SK-N-SH (cell line): ENCODE measurements around the gene INO80C. TPM values are rescaled to one million over a fixed set of nuclear protein-coding genes. Genes with fewer than 3 reads are reported as not detected.

ENCODE experiments used
- CTCF ChIA-PET: fragments of 300-600, 350-600 bp; formaldehyde crosslinking; extraction: SDS; loops from one replicate; lab custom pipeline; 2021; lab: Yijun Ruan, JAX
- POLR2A ChIA-PET: fragments of 350-600 bp; sonication (Branson Sonifier 250); formaldehyde crosslinking; extraction: SDS; loops from one replicate; lab custom pipeline; 2020; ENCODE audit warnings: antibody characterized with exemption, inconsistent platforms; lab: Yijun Ruan, JAX
- DNase-seq: peaks from one replicate; pipeline ENCODE4 v3.0.0; 2012
- H2AFZ ChIP-seq: fragments of 200-600 bp; sonication (generic); 2 replicates; pipeline ENCODE4 v1.8.1; 2016; ENCODE audit warnings: antibody characterized with exemption, mild to moderate bottlenecking, low read depth
- H3F3A ChIP-seq: fragments of 200-600 bp; sonication (generic); replicated peaks from 2 replicates; pipeline ENCODE3; 2016; ENCODE audit warnings: antibody characterized with exemption, mild to moderate bottlenecking; ENCODE audit not compliant: insufficient read depth
- H3K27ac ChIP-seq, 2 experiments: fragments of 200-500 bp in 1 of 2; fragments of 200-600 bp in 1 of 2; sonication (Bioruptor generic) in 1 of 2; sonication (generic), shearing (Covaris generic) in 1 of 2; 2 replicates each; pipeline versions ENCODE4 v1.5.1 to v1.6.1; 2014 to 2016; ENCODE audit warnings: low read depth in 2 of 2, inconsistent platforms in 1 of 2, low read length in 1 of 2, mild to moderate bottlenecking in 1 of 2, mixed read lengths in 1 of 2
- H3K27me3 ChIP-seq: fragments of 200-600 bp; sonication (generic), shearing (Covaris generic); 2 replicates; pipeline ENCODE4 v1.6.1; 2016; ENCODE audit warnings: mixed run types; ENCODE audit not compliant: insufficient read depth
- H3K36me3 ChIP-seq, 2 experiments: fragments of 200-500 bp in 1 of 2; fragments of 200-600 bp in 1 of 2; sonication (Bioruptor generic) in 1 of 2; sonication (generic) in 1 of 2; replicated peaks in 1 of 2; 2 replicates each; pipeline versions ENCODE3 to v1.5.1; 2014 to 2016; ENCODE audit warnings: low read length in 1 of 2, mild to moderate bottlenecking in 1 of 2; ENCODE audit not compliant: insufficient read depth in 2 of 2, control insufficient read depth in 1 of 2
- H3K4me1 ChIP-seq, 2 experiments: fragments of 200-500 bp in 1 of 2; fragments of 200-600 bp in 1 of 2; sonication (Bioruptor generic) in 1 of 2; sonication (generic), shearing (Covaris generic) in 1 of 2; 2 replicates each; pipeline versions ENCODE4 v1.5.1 to v1.6.1; 2014 to 2016; ENCODE audit warnings: low read depth in 1 of 2, low read length in 1 of 2, mixed run types in 1 of 2; ENCODE audit not compliant: insufficient read depth in 2 of 2, control insufficient read depth in 1 of 2
- H3K4me2 ChIP-seq: fragments of 200-600 bp; sonication (generic), shearing (Covaris generic); 2 replicates; pipeline ENCODE4 v1.6.1; 2017; ENCODE audit warnings: mixed run types
- H3K4me3 ChIP-seq, 2 experiments: fragments of 200-500 bp in 1 of 2; fragments of 200-600 bp in 1 of 2; sonication (Bioruptor generic) in 1 of 2; sonication (generic), shearing (Covaris generic) in 1 of 2; 2 replicates each; pipeline versions ENCODE4 v1.5.1 to v1.8.1; 2014 to 2016; ENCODE audit warnings: low read depth in 2 of 2, inconsistent platforms in 1 of 2, low read length in 1 of 2, mild to moderate bottlenecking in 1 of 2, mixed read lengths in 1 of 2, moderate library complexity in 1 of 2
- H3K79me2 ChIP-seq: fragments of 200-600 bp; sonication (generic); 2 replicates; pipeline ENCODE4 v1.8.1; 2017; ENCODE audit warnings: mild to moderate bottlenecking; ENCODE audit not compliant: insufficient read depth
- H3K9ac ChIP-seq: fragments of 200-600 bp; sonication (generic); 2 replicates; pipeline ENCODE4 v1.6.1; 2017; ENCODE audit warnings: mixed run types
- H3K9me2 ChIP-seq: fragments of 200-600 bp; sonication (generic); 2 replicates; pipeline ENCODE4 v1.6.1; 2017; ENCODE audit warnings: mixed run types
- H3K9me3 ChIP-seq: fragments of 200-600 bp; sonication (generic); 2 replicates; pipeline ENCODE4 v1.6.1; 2017; ENCODE audit warnings: mixed run types, mild to moderate bottlenecking, moderate library complexity
- H4K20me1 ChIP-seq: fragments of 200-600 bp; sonication (generic); 2 replicates; pipeline ENCODE4 v1.6.1; 2017; ENCODE audit warnings: mild to moderate bottlenecking, mixed run types; ENCODE audit not compliant: insufficient read depth
- EP300 ChIP-seq, 2 experiments: IDR thresholded peaks; 2 replicates each; pipeline versions ENCODE4 v1.4.0 to v1.6.1; 2012; ENCODE audit warnings: borderline replicate concordance in 1 of 2, low read depth in 1 of 2, low read length in 1 of 2
- EZH2phosphoT487 ChIP-seq: fragments of 200-600 bp; sonication (generic); IDR thresholded peaks from 2 replicates; pipeline ENCODE4 v1.6.1; 2017; ENCODE audit warnings: low read depth, mixed run types, mild to moderate bottlenecking, antibody characterized with exemption, moderate library complexity, borderline replicate concordance
- FOSL2 ChIP-seq: IDR thresholded peaks from 2 replicates; pipeline ENCODE4 v1.4.0; 2012; ENCODE audit warnings: low read depth, mild to moderate bottlenecking, moderate library complexity, borderline replicate concordance
- FOXJ3 ChIP-seq: sonication (generic); formaldehyde crosslinking; IDR thresholded peaks from 2 replicates; pipeline ENCODE4 v1.5.1; 2020; ENCODE audit warnings: mild to moderate bottlenecking, missing genetic modification reagents
- FOXM1 ChIP-seq: IDR thresholded peaks from 2 replicates; pipeline ENCODE4 v1.4.0; 2012; ENCODE audit warnings: low read depth, mild to moderate bottlenecking
- JUND ChIP-seq: IDR thresholded peaks from 2 replicates; pipeline ENCODE4 v1.4.0; 2012
- MEF2A ChIP-seq: IDR thresholded peaks from 2 replicates; pipeline ENCODE4 v1.4.0; 2012; ENCODE audit warnings: low read depth, borderline replicate concordance
- NFIC ChIP-seq: IDR thresholded peaks from 2 replicates; pipeline ENCODE4 v1.4.0; 2012; ENCODE audit warnings: borderline replicate concordance
- NRF1 ChIP-seq: IDR thresholded peaks from 2 replicates; pipeline ENCODE4 v1.6.1; 2012; ENCODE audit warnings: low read depth, mild to moderate bottlenecking, low read length
- POLR2AphosphoS5 ChIP-seq: IDR thresholded peaks from 2 replicates; pipeline ENCODE4 v1.6.1; 2012; ENCODE audit warnings: low read depth, low read length
- RFX5 ChIP-seq: IDR thresholded peaks from 2 replicates; pipeline ENCODE4 v1.6.1; 2012; ENCODE audit warnings: mild to moderate bottlenecking, improper control_type of control experiment, low read length
- SMC3 ChIP-seq: IDR thresholded peaks from 2 replicates; pipeline ENCODE4 v1.6.1; 2012; ENCODE audit warnings: low read depth, low read length, improper control_type of control experiment
- TEAD4 ChIP-seq: IDR thresholded peaks from 2 replicates; pipeline ENCODE4 v1.4.0; 2012; ENCODE audit warnings: mild to moderate bottlenecking, borderline replicate concordance; ENCODE audit not compliant: insufficient read depth
- WGBS: methylation state at CpG from one replicate; pipeline ENCODE4 v1.1.6; 2017; ENCODE audit warnings: low lambda C conversion rate; 5-methylcytosine and 5-hydroxymethylcytosine counted together
- polyA plus RNA-seq, 3 experiments: library from polyadenylated mRNA; depleted of rRNA; stranded (reverse); fragments of >200 nt; gene quantifications; 2 replicates each; pipeline ENCODE4 v1.2.3, GENCODE V29; 2012
- TF ChIP-seq, protein P1 (sequence below): IDR thresholded peaks from 2 replicates; pipeline ENCODE4 v1.4.0; 2012; ENCODE audit warnings: low read depth
- TF ChIP-seq, protein P2 (sequence below): fragments of 150-350 bp; IDR thresholded peaks from 2 replicates; pipeline ENCODE4 v1.6.1; 2016; ENCODE audit warnings: mild to moderate bottlenecking, low read depth, low read length
- TF ChIP-seq, protein P3 (sequence below): IDR thresholded peaks from 2 replicates; pipeline ENCODE4 v1.4.0; 2012; ENCODE audit warnings: low read depth, borderline replicate concordance
- TF ChIP-seq, protein P4 (sequence below): fragments of 150-350 bp; IDR thresholded peaks from 2 replicates; pipeline ENCODE4 v1.6.1; 2017; ENCODE audit warnings: antibody characterized with exemption, low read length, low read depth, borderline replicate concordance
- TF ChIP-seq, protein P5 (sequence below): IDR thresholded peaks from 2 replicates; pipeline ENCODE4 v1.4.0; 2012; ENCODE audit warnings: low read depth, borderline replicate concordance
- TF ChIP-seq, protein P6 (sequence below): IDR thresholded peaks from 2 replicates; pipeline ENCODE4; 2012

INO80C gene
- polyA plus RNA-seq, 1 of the 3 experiments (the other 2 are of a cell fraction): 17.0 TPM

DNA sequence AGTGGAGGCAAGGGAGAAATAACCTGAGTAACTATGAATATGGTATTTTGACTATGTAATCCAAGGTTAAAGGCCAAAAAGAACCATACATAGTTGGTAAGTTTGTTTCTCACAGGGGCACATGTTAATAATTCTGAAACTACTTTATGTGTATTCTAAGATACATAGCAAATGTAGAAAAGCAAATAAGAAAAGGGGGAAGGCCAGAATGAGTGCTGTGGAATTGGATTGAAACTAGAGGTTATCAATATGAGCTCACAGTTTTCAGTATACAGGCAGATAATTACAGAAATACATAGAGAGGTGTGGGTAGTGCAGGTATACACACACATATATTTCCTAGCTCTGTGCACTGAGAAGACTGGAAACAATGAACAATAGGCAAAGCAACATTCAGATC, 13.7 kb downstream of the INO80C start (continued):
- TF ChIP-seq, protein P1, sequence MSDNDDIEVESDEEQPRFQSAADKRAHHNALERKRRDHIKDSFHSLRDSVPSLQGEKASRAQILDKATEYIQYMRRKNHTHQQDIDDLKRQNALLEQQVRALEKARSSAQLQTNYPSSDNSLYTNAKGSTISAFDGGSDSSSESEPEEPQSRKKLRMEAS: no peak
- TF ChIP-seq SMC3 (no peak), RFX5 (no peak), EP300 (IDR thresholded peaks at IDR 0.05; ENCODE audit: borderline replicate concordance in 1 of 2, low read depth in 1 of 2, low read length in 1 of 2) (no peak), JUND (no peak), TEAD4 (no peak), FOXJ3 (CRISPR knock-in tag) (no peak), NFIC (no peak)
- TF ChIP-seq, protein P2, sequence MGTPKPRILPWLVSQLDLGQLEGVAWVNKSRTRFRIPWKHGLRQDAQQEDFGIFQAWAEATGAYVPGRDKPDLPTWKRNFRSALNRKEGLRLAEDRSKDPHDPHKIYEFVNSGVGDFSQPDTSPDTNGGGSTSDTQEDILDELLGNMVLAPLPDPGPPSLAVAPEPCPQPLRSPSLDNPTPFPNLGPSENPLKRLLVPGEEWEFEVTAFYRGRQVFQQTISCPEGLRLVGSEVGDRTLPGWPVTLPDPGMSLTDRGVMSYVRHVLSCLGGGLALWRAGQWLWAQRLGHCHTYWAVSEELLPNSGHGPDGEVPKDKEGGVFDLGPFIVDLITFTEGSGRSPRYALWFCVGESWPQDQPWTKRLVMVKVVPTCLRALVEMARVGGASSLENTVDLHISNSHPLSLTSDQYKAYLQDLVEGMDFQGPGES: no peak

DNA sequence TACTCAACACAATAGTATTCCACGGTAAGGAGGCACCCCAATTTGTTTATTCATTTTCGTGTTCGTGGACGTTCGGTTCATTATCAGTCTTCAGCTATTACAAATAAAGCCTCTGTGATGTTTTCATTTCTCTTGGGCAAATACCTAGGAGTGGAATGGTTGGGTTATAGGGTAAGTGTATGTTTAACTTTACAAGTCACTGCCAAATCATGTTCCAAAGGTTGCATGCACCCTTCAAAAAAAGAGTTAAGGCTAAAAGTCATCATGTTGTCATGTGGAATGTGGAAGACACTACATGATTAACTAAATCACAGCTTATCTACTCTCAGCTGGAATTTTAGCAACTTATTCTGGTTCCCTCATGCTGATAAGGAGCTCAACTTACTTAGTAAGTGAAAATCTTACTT, 15.8 kb downstream of the INO80C start:
- H2AFZ ChIP-seq: no peak overlapping the region
- DNase-seq: no peak
- H4K20me1 ChIP-seq: no peaks in the 10 kb centered on the region
- ChIA-PET POLR2A (no interaction called here), CTCF (interaction anchor here (1.7 kb wide), 1 partner anchor 96 kb away, joined by 4 read pairs; no protein-coding TSS in a partner anchor)
- no peaks in the 10 kb centered on the region for H3K9me2 ChIP-seq
- H3K27me3 ChIP-seq: no peaks in the 10 kb centered on the region
- H3K4me3 ChIP-seq: no peak overlapping the region
- no peaks in the 10 kb centered on the region for H3K4me1 ChIP-seq
- 87% methylated on average over 5 of the region's 5 CpGs for WGBS
- TF ChIP-seq MEF2A: no peak
- no peak for TF ChIP-seq FOXM1
- TF ChIP-seq, protein P3, sequence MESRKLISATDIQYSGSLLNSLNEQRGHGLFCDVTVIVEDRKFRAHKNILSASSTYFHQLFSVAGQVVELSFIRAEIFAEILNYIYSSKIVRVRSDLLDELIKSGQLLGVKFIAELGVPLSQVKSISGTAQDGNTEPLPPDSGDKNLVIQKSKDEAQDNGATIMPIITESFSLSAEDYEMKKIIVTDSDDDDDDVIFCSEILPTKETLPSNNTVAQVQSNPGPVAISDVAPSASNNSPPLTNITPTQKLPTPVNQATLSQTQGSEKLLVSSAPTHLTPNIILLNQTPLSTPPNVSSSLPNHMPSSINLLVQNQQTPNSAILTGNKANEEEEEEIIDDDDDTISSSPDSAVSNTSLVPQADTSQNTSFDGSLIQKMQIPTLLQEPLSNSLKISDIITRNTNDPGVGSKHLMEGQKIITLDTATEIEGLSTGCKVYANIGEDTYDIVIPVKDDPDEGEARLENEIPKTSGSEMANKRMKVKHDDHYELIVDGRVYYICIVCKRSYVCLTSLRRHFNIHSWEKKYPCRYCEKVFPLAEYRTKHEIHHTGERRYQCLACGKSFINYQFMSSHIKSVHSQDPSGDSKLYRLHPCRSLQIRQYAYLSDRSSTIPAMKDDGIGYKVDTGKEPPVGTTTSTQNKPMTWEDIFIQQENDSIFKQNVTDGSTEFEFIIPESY: no peak
- peaks cover 9% of the 10 kb centered on the region; the same call in 1 of the 2 replicates for H3K79me2 ChIP-seq
- H3K9me3 ChIP-seq: no peaks in the 10 kb centered on the region
- no peaks in the 10 kb centered on the region for H3F3A ChIP-seq
- no peak overlapping the region for H3K4me2 ChIP-seq
- no peak overlapping the region for H3K9ac ChIP-seq
- H3K27ac ChIP-seq: no peak overlapping the region
- H3K36me3 ChIP-seq: no peaks in the 10 kb centered on the region

DNA sequence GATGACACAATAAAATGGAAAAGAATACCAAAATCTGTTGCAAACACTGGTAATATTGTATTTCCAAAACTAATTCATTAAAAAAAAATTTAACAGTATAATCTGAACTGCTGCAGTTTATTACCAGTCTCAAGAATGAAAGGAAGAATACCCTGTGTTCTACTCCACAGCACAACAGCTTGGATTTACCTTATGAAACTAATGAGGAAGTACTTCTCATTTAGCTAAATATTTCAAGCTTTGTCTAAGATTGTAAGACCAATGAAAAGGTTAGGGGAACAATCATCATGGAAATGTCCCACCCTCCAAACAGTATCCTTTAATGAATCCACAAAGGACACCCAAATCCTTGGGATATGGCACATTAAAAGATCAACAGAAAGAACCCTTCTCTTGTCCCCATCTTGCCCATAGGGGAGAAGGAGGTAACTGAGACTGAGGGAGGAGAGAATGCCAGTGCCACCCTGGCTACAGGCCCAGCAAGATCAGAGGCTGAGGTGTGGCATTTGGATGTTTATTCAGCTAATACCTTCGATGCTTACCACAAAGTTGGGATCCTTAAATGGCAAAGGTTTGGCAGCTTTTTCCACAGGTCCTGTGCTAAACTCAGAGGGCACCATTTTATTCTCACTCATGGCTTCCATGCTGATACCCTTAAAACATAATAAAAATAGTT, 17.7 kb downstream of the INO80C start:
- H3K9me2 ChIP-seq: no peaks in the 10 kb centered on the region
- H3K27me3 ChIP-seq: no peaks in the 10 kb centered on the region
- ChIA-PET POLR2A (no interaction called here), CTCF (interaction anchor here (1.0 kb wide), 1 partner anchor 73 kb away, joined by 3 read pairs; no protein-coding TSS in a partner anchor)
- 63% methylated on average over 1 of the region's 1 CpG for WGBS
- peaks cover 0 to 3% of the 10 kb centered on the region in 2 experiments for H3K36me3 ChIP-seq
- no peak overlapping the region for H2AFZ ChIP-seq
- H3K79me2 ChIP-seq: 0 out of 2 replicates have a peak, but pooled peaks cover 2% of the 10 kb centered on the region
- no peak overlapping the region for H3K27ac ChIP-seq
- H4K20me1 ChIP-seq: no peaks in the 10 kb centered on the region
- H3K4me2 ChIP-seq: no peak overlapping the region
- no peak overlapping the region for H3K9ac ChIP-seq
- no peak for DNase-seq
- no peaks in the 10 kb centered on the region for H3K9me3 ChIP-seq
- H3K4me3 ChIP-seq: no peak overlapping the region
- no peaks in the 10 kb centered on the region for H3F3A ChIP-seq
- no peaks in the 10 kb centered on the region for H3K4me1 ChIP-seq
- TF ChIP-seq RFX5 (no peak), NRF1 (no peak), EZH2phosphoT487 (no peak), TEAD4 (no peak), POLR2AphosphoS5 (no peak), FOSL2 (no peak), NFIC (no peak), FOXM1 (no peak), MEF2A (no peak)
- TF ChIP-seq, protein P4, sequence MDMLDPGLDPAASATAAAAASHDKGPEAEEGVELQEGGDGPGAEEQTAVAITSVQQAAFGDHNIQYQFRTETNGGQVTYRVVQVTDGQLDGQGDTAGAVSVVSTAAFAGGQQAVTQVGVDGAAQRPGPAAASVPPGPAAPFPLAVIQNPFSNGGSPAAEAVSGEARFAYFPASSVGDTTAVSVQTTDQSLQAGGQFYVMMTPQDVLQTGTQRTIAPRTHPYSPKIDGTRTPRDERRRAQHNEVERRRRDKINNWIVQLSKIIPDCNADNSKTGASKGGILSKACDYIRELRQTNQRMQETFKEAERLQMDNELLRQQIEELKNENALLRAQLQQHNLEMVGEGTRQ: no peak
- TF ChIP-seq, protein P5, sequence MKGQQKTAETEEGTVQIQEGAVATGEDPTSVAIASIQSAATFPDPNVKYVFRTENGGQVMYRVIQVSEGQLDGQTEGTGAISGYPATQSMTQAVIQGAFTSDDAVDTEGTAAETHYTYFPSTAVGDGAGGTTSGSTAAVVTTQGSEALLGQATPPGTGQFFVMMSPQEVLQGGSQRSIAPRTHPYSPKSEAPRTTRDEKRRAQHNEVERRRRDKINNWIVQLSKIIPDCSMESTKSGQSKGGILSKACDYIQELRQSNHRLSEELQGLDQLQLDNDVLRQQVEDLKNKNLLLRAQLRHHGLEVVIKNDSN: no peak
- TF ChIP-seq, protein P6, sequence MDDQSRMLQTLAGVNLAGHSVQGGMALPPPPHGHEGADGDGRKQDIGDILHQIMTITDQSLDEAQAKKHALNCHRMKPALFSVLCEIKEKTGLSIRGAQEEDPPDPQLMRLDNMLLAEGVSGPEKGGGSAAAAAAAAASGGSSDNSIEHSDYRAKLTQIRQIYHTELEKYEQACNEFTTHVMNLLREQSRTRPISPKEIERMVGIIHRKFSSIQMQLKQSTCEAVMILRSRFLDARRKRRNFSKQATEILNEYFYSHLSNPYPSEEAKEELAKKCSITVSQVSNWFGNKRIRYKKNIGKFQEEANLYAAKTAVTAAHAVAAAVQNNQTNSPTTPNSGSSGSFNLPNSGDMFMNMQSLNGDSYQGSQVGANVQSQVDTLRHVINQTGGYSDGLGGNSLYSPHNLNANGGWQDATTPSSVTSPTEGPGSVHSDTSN: no peak
